Measurements from ENCODE around the gene SUPT7L.
"Not testable (repeated sequence)": the region's sequence is repeated elsewhere in the genome, so short reads cannot be mapped to it uniquely, and the experiment has no call there.

The SUPT7L gene

DNA sequence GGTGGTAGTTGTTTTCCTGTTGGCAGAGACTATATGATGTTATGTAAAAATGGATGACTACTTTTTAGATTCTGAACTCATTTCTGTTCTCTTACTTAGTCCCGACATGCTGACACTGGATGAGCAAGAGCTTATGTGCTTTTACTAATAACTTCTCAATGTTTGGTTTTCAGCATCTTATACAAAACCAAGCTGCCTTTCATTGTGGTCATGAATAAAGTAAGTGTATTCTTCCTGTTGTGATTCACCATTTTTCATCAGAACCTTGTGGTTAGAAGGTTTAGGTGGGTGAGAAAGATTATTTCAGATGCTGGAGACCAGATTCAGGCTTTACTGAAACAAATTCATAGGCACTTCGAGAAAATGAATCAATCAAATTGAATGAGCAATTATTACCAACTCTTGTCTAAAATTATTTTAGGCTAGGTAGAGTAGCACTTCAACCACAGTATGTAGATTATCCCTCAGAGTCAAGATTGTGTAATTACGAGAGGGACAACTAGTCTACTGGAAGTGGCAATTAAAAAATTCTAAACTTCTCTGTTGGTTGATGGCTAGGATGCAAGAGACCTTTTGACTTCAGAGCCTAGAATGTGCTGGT lies 25.3 kb downstream of the SUPT7L start:
- no peak for DNase-seq (ENCODE audit: low read depth)

DNA sequence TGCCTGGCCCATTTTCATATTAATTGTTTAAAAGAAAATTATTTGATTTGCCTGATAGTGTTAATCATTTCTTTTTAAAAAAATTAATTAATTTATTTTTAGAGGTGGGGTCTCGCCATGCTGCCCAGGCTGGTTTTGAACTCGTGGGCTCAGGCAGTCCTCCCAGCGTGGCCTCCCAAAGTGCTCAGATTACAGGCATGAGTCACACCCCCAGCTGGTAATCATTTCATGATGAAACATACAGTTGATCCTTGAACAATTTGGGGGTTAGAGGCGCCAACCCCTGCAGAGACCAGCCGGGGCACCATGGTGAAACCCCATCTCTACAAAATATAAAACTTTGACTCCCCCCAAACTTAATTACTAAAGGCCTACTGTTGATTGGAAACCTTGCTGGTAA lies 26.6 kb downstream of the SUPT7L start:
- DNase-seq (ENCODE audit: low read depth), result no peak

DNA sequence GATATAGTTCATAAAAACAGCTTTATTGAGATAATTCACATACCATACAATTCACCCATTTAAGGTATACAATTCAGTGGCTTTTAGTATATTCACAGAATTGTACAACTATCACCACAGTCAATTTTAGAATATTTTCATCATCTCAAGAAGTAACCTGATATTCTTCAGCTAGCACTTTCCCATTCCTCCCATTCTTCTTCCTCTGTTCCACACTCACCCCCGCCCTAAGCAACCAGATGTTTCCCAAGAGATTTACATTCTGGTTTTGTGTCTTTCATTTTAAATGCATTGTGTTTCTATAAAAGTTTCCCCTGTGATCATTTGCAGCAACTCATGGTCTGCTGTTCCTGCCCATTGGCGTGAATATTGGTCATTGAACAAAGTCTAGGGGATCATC lies 29.1 kb downstream of the SUPT7L start:
- no peak for DNase-seq (ENCODE audit: low read depth)

DNA sequence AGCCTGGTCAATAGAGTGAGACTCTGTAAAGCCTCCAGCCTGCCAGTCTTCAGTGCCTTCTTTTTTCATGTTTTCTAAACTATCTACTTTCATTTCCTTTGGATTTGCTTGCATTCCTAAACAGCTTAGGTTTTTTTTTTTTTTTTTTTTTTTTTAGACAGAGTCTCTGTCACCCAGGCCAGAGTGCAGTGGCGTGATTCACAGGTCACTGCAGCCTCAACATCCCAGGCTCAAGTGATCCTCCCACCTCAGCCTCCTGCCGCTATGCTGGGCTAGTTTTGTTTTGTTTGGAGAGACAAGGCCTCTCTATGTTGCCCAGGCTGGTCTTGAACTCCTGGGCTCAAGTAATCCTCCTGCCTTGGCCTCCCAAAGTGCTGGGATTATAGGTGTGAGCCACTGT lies 33.2 kb downstream of the SUPT7L start:
- DNase-seq (ENCODE audit: low read depth), result not testable (repeated sequence)

DNA sequence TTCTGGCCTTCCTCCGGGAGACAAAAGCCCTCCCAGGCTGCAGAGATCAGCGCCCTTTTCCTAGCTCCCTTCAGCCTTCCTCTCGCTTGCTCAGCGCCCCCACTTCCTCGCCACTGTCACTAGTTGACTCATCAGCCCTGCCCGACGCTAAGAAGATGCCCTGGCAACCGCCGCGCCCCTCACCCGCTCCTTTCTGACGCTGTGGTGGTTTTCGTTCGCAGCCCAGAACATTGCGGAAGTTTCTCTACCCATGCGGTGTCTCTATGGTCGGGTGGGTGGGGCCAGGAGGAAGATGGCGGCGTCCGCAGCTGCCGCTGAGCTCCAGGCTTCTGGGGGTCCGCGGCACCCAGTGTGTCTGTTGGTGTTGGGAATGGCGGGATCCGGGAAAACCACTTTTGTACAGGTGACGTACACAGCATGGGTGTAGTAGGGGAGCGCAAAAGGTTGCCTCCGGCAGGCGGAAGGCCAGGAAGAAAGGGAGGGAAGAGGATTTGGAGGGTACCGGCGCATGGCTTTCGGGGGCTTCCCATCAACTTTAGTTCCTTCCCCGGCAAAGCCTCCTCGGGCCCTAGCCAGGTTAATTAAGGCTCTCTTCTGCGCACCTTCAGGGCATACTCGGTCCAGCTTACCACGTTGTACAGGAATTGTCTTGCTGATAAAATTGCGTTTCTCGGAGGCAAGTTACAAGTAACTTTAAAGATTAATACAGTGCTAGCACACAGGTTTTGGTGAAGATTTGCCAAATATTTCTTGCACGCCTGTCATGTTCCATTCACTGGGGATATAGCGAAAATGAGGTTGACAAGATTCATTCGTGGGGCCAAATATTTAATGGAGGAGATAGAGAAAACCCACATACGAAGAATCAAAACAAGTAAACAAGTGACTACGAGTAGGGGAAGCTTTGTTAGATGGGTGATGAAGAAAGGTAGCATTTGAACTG lies 34.4 kb downstream of the SUPT7L start, which contains the start of the genes CCDC121 and GPN1:
TSS of gene CCDC121 (minus strand) at position 246 of the 943 bp plus-strand sequence. CDS start 1,213 bp downstream, outside the sequence.
TSS of gene GPN1 (plus strand) at position 284 of the 943 bp plus-strand sequence. CDS start at position 293, 9 bp downstream.
- peak; percentile 93 for DNase-seq (ENCODE audit: low read depth)

DNA sequence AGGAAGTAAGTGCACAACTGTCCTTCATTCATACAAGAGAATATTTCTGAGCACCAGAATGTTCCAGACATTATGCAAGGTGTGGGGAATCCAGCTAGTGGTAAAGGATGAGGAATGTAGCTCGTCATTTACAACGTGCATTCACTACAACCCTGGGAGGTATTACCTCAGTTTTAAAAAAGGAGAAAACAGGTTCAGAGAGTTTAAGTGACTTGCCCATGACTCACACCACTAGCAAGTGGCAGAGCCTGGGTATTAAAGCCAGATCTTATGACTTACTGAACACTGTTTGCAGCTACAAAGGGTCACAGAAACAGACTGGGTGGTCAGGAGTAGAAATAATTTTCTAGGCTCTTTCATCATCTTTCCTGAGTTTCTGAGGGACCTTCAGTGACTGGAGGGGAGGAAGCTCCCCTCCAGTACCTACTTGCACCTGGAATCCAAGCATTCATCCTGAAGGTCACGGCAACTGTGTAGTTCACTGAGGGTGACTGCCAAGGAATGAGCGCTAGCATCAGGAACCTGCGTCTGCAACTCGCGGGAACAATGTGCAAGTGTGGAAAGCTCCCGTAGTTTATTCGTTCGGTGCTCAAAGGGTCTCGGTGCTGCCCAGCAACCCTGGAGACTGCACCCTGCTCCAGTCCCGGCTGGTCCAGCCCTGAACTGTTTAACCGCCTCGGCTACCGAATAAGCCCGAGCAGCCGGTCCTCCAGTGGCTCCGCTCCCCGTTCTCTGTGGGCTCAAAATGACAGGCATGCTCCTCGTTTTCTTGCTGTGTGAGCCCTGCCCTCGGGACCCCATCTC lies 35.2 kb downstream of the SUPT7L start:
- DNase-seq (ENCODE audit: low read depth), result no peak

DNA sequence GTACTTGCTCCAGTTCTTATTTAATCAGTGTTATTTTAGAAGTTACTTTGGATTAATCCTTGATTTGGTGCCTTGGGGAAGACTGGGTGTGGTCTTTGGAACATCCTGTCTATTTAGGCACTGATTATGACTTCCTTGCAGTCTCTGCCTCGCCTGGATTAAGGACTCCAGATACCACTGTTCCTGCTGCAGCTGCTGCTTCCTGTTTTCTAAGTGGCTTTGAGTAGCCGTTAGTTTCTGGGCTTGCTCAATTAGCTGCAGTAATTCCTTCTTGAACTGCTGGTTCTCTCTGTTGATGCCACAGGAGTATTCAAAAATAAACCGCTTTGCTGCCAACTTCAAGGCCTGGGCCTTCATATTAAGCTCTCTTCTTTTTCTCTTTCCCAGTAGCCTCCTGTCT lies 36.5 kb downstream of the SUPT7L start:
- DNase-seq (ENCODE audit: low read depth), result not testable (repeated sequence)

DNA sequence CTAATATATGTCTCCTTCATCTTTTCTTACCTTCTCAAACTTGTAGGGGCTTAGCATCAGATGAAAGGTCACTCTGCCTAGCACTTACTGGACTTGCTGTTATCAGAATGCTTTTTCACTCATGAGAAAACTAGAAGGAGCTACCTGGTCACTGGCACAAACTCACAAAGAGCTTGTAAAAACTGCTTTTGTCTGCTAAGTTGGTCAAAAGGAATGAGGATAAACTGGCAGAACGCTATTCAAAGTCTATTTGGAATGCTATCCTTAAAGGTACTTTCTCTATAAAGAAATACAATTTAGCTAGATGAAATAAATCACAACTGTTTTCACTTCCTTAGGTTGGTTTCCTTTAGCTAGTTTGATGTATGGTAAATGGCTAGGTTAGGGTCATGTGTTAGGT lies 37.1 kb downstream of the SUPT7L start:
- not testable (repeated sequence) for DNase-seq (ENCODE audit: low read depth)

DNA sequence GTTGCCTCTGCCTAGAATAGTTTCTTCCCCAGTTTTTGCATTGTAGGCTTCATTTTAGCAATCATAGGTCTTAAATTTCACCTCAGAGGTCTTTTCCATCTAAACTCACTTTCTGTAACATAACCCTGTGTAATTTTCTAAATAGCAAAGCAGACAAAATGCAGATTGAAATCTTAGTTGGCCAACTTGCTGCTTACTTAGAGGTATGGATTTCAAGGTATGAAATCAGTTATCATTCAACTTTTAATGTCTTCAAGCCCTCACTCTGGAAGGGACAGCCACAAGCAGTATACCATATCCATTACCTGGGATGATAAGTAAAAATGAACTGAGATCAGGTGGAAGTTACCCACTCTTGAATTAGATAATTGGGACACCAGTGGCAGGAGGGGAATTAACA lies 38.5 kb downstream of the SUPT7L start:
- no peak for DNase-seq (ENCODE audit: low read depth)

DNA sequence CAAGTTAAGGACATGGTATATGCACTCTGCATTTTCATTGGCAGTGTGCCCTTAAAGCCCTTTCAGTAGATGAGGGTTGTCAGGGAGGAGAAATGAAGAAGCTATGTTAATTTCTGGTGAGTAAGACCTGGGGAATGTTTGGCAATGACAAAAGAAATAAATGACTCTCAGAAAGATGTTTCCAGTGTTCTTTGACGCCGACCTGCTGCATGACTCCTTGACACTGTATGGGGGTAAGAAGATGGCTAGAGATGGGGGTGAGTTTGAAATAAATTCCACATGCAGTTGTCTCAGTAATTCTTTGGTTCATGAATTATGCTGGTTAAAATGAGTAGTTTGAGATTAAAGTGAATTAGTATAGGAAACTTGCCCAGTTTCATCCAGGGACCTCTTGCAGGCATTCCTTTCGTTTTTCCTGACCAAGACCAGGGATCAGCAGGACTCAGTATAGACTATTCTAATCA lies 40.5 kb downstream of the SUPT7L start:
- DNase-seq (ENCODE audit: low read depth), result no peak

DNA sequence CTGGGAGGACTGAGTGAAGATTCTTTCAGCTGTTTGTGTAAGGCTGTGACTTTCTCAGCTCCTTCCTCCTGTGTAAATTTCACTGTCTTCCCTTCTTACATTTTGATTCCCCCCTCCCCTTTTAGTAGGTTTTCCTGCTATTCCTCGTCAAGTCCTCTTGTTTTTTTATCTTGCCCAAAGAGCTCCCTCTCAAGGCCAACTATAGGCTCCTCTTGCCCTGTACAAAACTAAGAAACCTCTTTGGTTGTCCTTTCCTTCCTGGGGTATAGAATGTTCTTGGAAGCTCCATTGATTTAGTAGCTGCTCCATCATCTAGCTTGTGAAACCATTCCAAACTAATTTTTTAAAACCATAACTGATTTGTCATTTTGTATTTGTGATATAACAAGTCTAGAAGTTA lies 41.9 kb downstream of the SUPT7L start:
- no peak for DNase-seq (ENCODE audit: low read depth)

DNA sequence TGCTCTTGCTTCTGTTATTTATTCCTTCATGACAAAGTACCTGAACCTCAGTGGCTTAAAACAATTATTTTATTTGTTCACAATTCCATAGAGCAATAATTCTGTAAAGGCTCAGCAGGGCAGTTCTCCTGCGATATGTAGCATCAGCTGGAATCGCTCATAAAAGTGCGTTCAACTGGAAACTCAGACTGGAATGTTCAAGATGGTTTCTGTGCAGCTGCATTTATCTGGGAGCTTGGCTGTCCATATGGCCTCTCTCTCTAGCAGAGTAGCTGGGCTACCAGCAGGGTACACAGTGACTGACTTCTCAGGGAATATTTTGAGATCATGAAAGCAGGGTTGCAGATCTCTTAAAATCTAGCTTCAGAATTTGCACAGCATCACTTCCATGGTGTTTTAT lies 48.1 kb downstream of the SUPT7L start:
- DNase-seq (ENCODE audit: low read depth), result no peak

DNA sequence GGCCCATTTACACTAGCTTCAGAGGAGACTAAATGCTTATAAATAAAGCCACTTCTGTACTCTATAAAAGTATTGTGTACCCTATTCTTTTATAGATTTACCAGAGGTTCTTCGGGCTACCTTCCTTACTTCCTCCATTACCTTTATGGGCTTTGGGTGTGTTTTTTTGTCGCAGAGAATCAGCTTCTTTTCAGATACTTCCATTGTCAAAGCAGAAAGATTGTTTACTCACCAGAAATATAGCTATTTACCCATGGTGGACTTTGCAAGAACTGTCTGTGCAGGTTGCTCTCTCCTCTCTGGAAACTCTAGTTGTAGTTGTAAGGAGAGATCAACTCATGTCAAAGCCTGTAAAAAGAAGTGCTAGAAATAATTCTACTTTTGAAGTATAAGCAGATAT lies 49.4 kb downstream of the SUPT7L start:
- DNase-seq (ENCODE audit: low read depth), result no peak

DNA sequence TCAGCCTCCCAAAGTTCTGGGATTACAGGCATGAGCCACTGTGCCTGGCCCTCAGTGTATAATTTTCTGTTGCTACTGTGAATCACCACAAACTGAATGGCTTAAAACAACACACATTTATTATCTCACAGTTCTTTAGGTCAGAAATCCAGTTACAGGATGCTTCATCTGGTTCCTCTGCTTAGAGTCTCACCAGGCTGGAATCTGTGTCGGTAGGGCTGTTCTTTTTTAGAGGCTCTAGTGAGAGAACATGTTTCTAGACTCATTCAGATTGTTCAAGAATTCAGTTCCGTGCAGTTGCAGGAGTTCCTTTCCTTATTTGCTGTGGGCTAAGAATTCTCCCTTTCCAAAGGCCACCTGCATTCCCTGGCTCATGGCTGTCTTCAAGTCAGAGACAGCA lies 56.8 kb downstream of the SUPT7L start:
- no peak for DNase-seq (ENCODE audit: low read depth)
